ENCODE measurements around the gene NME8. TPM values are rescaled to one million over a fixed set of nuclear protein-coding genes. Genes with fewer than 3 reads are reported as not detected.
"Not testable (repeated sequence)": the region's sequence is repeated elsewhere in the genome, so short reads cannot be mapped to it uniquely, and the experiment has no call there.

NME8 gene
- polyA plus RNA-seq = not detected

- H3K27ac Mint-ChIP-seq = no peak within 1 kb of the TSS
- H3K27me3 Mint-ChIP-seq = peaks cover 5% of the 10 kb centered on the region
- peaks cover 2% of the 10 kb centered on the region for H3K36me3 Mint-ChIP-seq
- H3K4me3 Mint-ChIP-seq = no peak within 1 kb of the TSS
- H3K9me3 Mint-ChIP-seq = peaks cover 0 to 5% (median 3%) of the 10 kb centered on the region in 3 donors
- H3K4me1 Mint-ChIP-seq = peaks cover 0 to 1% (median 0%) of the 10 kb centered on the region in 3 donors
Measured at GRCh38 chr7:37848297-37848696, at the start of gene NME8. Gene NME8 (plus strand): TSS chr7:37848597. CDS start chr7:37850267, 1,670 bp downstream.

DNA sequence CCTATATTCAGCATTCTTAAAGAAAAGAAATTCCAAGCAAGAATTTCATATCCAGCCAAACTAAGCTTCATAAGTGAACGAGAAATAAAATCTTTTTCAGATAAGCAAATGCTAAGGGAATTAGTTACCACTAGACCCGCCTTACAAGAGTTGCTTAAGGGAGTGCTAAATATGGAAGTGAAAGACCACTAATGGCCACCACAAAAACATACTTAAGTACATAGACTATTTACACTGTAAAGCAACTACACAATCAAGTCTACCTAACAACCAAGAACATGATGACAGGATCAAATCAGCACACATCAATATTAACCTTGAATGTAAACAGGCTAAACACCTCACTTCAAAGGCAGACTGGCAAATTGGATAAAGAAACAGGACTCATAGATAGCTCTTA is 42.2 kb upstream of the NME8 start:
- no peaks in the 10 kb centered on the region for H3K27me3 Mint-ChIP-seq
- H3K27ac Mint-ChIP-seq = peak overlapping the region in 1 of 3 donors; percentile 2
- H3K9me3 Mint-ChIP-seq = peaks cover 4 to 5% (median 5%) of the 10 kb centered on the region in 3 donors
- peaks cover 3% of the 10 kb centered on the region for H3K36me3 Mint-ChIP-seq
- peaks cover 0 to under 1% (median 0%) of the 10 kb centered on the region in 3 donors for H3K4me1 Mint-ChIP-seq
- no peak overlapping the region for H3K4me3 Mint-ChIP-seq

DNA sequence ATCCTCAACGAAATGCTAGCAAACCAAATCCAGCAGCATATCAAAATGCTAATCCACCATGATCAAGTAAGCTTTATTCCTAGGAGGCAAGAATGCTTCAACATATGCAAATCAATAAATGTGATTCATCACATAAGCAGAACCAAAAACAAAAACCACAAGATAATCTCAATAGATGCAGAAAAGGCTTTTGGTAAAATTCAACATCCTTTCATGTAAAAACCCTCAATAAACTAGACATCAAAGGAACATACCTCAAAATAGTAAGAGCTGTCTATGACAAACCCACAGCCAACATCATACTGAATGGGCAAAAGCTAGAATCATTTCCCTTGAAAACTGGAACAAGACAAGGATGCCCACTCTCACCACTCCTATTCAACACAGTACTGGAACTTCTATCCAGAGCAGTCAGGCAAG is 36.2 kb upstream of the NME8 start:
- H3K27me3 Mint-ChIP-seq, H3K9me3 Mint-ChIP-seq, H3K36me3 Mint-ChIP-seq, H3K27ac Mint-ChIP-seq, H3K4me3 Mint-ChIP-seq: not testable (repeated sequence)
- peaks cover 10 to 14% (median 12%) of the 10 kb centered on the region in 3 donors for H3K4me1 Mint-ChIP-seq

GRCh38 chr7:37815671-37816371 is 32.6 kb upstream of the NME8 start:
- H3K4me1 Mint-ChIP-seq = peaks cover 12 to 14% (median 12%) of the 10 kb centered on the region in 3 donors
- H3K9me3 Mint-ChIP-seq = no peaks in the 10 kb centered on the region
- no peaks in the 10 kb centered on the region for H3K27me3 Mint-ChIP-seq
- no peak overlapping the region for H3K4me3 Mint-ChIP-seq
- no peaks in the 10 kb centered on the region for H3K36me3 Mint-ChIP-seq
- no peak overlapping the region for H3K27ac Mint-ChIP-seq

DNA sequence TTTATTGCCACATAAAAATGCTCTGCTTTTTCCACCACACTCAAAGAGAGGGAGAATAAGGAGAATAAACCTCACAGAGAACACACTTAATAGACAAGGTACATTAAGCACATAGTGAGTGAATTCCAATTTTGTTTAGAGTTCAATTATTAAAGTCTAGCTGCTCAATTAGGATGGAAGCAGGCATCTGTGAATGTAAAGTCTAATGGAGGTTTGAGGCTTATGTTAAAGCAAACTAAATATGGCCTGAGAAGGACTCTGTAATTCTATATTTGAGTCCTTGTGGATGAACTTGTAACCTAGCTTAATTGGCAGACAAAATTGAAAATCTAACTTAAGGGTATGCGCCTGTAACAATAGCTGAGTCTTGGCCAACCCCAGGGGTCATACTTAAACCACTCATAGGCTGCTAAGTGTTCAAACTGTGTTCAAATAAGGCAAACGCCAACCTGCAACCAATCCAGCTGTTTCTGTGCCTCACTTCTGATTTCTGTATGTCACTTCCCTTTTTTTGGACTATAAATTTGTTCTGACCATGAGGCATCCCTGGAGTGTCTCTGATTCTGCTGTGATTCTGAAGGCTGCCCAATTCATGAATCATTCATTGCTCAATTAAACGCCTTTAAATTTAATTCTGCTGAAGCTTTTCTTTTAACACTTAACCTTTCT is 31.3 kb upstream of the NME8 start:
- no peaks in the 10 kb centered on the region for H3K9me3 Mint-ChIP-seq
- no peak overlapping the region for H3K27ac Mint-ChIP-seq
- H3K4me1 Mint-ChIP-seq = peaks cover 3 to 13% (median 8%) of the 10 kb centered on the region in 3 donors
- H3K4me3 Mint-ChIP-seq = no peak overlapping the region
- no peaks in the 10 kb centered on the region for H3K36me3 Mint-ChIP-seq
- H3K27me3 Mint-ChIP-seq = no peaks in the 10 kb centered on the region

GRCh38 chr7:37817591-37817960 is 30.8 kb upstream of the NME8 start:
- H3K4me1 Mint-ChIP-seq = peaks cover 0 to 11% (median 4%) of the 10 kb centered on the region in 3 donors
- H3K27ac Mint-ChIP-seq = no peak overlapping the region
- H3K4me3 Mint-ChIP-seq = no peak overlapping the region
- peaks cover under 1% of the 10 kb centered on the region for H3K36me3 Mint-ChIP-seq
- H3K27me3 Mint-ChIP-seq = no peaks in the 10 kb centered on the region
- no peaks in the 10 kb centered on the region for H3K9me3 Mint-ChIP-seq

DNA sequence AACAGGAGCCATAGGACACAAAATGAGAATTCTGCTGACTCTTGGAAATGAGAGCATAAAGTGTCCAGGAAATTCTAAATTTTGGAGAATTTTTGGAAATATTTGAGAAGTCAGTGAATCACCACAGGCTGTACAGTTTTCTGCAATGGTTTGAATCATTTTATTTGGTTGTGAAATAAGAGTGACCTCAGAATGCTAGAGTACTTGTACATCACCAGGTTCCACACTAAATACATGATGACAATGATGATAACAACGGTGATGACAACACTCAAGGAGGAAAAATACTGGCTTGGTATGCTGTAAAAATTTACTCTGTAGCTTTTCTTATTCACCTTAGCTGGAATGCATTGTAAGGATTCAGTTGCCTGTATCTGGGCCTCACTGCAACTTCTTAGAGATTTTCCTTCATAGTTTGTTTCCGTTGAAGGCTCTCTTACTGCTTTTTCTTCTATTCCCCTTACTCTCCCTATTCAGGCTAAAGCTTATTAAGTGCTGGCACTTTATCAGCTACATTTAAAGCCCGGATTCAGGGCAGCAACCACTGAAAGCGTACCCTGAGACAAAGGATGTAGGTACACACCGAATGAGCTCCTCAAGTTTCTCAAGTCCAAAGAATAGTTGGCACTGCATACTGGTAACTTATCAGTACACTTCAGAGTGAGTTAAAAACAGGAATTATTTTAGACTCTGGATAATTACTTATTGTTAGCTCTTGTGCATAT is 30.2 kb upstream of the NME8 start:
- Mint-ChIP-seq H3K4me1 (peaks cover 0 to 11% (median 4%) of the 10 kb centered on the region in 3 donors), H3K27me3 (no peaks in the 10 kb centered on the region), H3K4me3 (no peak overlapping the region), H3K27ac (no peak overlapping the region), H3K36me3 (peaks cover 2% of the 10 kb centered on the region), H3K9me3 (no peaks in the 10 kb centered on the region)

- Mint-ChIP-seq H3K9me3 (no peaks in the 10 kb centered on the region), H3K4me3 (peak overlapping the region in 1 of 4 donors; percentile 35), H3K27ac (no peak overlapping the region), H3K4me1 (peaks cover 4 to 8% (median 4%) of the 10 kb centered on the region in 3 donors), H3K36me3 (peaks cover 2% of the 10 kb centered on the region), H3K27me3 (no peaks in the 10 kb centered on the region)
Measured at GRCh38 chr7:37820708-37821468, 27.5 kb upstream of the NME8 start.

GRCh38 chr7:37822946-37823345 is 25.5 kb upstream of the NME8 start:
- Mint-ChIP-seq H3K36me3 (peaks cover 2% of the 10 kb centered on the region), H3K9me3 (no peaks in the 10 kb centered on the region), H3K27ac (no peak overlapping the region), H3K4me3 (no peak overlapping the region), H3K27me3 (peaks cover 2% of the 10 kb centered on the region), H3K4me1 (peaks cover 9 to 12% (median 10%) of the 10 kb centered on the region in 3 donors)

GRCh38 chr7:37823557-37823956 is 24.8 kb upstream of the NME8 start:
- H3K36me3 Mint-ChIP-seq = peaks cover 2% of the 10 kb centered on the region
- H3K4me1 Mint-ChIP-seq = peaks cover 9 to 12% (median 10%) of the 10 kb centered on the region in 3 donors
- peaks cover 2% of the 10 kb centered on the region for H3K27me3 Mint-ChIP-seq
- no peak overlapping the region for H3K27ac Mint-ChIP-seq
- no peaks in the 10 kb centered on the region for H3K9me3 Mint-ChIP-seq
- H3K4me3 Mint-ChIP-seq = no peak overlapping the region

DNA sequence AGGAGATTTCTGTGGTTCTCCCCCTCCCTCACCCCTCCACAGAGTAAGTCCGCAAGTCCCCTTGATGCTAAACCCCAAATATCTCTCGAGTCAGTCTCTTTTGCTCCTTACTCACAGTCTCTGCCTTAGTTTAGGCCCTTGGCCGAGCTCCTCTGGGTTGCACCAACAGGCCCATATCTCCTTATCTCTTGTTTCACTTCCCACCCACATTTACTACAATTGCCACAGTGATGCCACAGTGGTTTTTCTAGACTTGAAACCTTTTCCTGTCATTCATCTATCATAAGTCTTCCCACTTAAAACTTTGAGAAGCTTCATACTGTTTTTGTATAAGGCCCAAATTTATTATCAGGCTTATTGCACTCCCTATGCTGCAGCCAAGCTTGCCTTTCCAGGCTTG is 23.4 kb upstream of the NME8 start:
- no peak overlapping the region for H3K27ac Mint-ChIP-seq
- H3K9me3 Mint-ChIP-seq = no peaks in the 10 kb centered on the region
- H3K4me1 Mint-ChIP-seq = peaks cover 9 to 12% (median 10%) of the 10 kb centered on the region in 3 donors
- H3K27me3 Mint-ChIP-seq = peaks cover 2% of the 10 kb centered on the region
- H3K4me3 Mint-ChIP-seq = no peak overlapping the region
- H3K36me3 Mint-ChIP-seq = peaks cover 2% of the 10 kb centered on the region

- no peak overlapping the region for H3K27ac Mint-ChIP-seq
- peak overlapping the region in 3 of 4 donors; percentile 29 to 67 (median 54) for H3K4me3 Mint-ChIP-seq
- peaks cover 2% of the 10 kb centered on the region for H3K36me3 Mint-ChIP-seq
- H3K9me3 Mint-ChIP-seq = no peaks in the 10 kb centered on the region
- H3K4me1 Mint-ChIP-seq = peaks cover 5 to 12% (median 10%) of the 10 kb centered on the region in 3 donors
- peaks cover 2% of the 10 kb centered on the region for H3K27me3 Mint-ChIP-seq
Measured at GRCh38 chr7:37826825-37827224, 21.6 kb upstream of the NME8 start.

- Mint-ChIP-seq H3K9me3 (no peaks in the 10 kb centered on the region), H3K36me3 (no peaks in the 10 kb centered on the region), H3K4me3 (no peak overlapping the region), H3K27me3 (peaks cover 11% of the 10 kb centered on the region), H3K27ac (no peak overlapping the region), H3K4me1 (peaks cover 7 to 13% (median 12%) of the 10 kb centered on the region in 3 donors)
Measured at GRCh38 chr7:37831244-37831643, 17.2 kb upstream of the NME8 start.

- H3K27ac Mint-ChIP-seq = peak overlapping the region in 1 of 3 donors; percentile 79
- H3K27me3 Mint-ChIP-seq = peaks cover 9% of the 10 kb centered on the region
- peaks cover 1 to 6% (median 5%) of the 10 kb centered on the region in 3 donors for H3K4me1 Mint-ChIP-seq
- no peaks in the 10 kb centered on the region for H3K9me3 Mint-ChIP-seq
- peak overlapping the region in 2 of 4 donors; percentile 5 to 94 for H3K4me3 Mint-ChIP-seq
- H3K36me3 Mint-ChIP-seq = no peaks in the 10 kb centered on the region
Measured at GRCh38 chr7:37832194-37832593, 16.2 kb upstream of the NME8 start.

All from IgD-negative memory B cell (primary cell).